GM19238 (cell line): ENCODE data around the gene TMEM229B.

Experiments
- DNase-seq: peaks from one replicate; pipeline ENCODE4 v3.0.0; 2011; ENCODE audit warnings: low spot score; ENCODE audit not compliant: insufficient read length

TMEM229B gene

GRCh38 chr14:67487332-67487731 is 1.2 kb downstream of the TMEM229B start:
- DNase-seq: no peak

DNA sequence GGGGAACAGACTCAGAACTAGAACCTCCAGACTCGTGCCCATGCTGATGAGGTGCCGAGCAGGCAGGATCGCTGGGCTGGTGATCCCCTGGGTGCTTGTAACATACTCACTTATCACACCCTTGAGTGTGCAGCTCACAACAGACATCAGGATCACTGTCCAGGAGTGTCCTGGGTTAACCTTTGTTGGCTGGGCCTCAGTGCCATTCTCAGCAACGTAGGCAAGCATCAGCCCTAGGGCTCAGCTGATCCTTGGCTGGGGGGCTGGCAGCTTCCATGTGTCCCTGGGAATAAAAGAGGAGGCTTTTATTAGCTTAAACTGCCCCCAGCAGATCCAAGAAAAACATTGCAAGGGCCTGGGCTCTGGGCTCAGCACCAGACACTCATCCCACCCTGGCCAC is 1.6 kb downstream of the TMEM229B start:
- no peak for DNase-seq

DNA sequence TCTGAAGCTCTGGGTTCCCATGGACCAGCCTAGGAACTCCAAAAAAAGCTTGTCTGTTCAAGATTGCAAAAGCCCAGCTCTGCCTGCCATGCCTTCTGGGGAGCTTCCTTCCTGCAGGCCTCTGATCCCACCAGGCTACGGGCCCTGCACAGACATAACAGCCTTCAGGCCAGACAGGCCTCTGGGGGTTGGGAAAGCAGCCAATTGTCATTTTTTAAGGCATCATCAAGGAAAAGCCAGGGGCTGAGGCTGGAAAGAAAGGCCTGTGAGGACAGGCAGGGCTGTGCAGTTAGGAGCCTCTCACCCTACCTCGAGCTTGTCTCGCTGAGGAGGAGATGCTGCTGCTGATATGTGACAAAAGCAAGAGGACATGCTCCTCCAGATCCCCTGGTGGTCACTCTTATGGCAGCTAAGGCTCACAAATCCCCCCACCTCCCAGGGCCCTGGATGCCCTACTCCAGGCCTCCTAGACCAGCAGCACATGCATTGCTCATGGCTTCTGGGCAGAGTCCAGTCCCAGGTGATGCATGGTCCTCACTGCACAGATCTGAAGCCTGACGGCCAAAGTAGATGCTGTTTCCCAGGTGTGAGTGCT is 2.9 kb downstream of the TMEM229B start:
- DNase-seq: no peak

- DNase-seq: no peak
These were observed 4.8 kb downstream of the TMEM229B start for GRCh38 chr14:67483579-67484285.

GRCh38 chr14:67482231-67483164 is 6.0 kb downstream of the TMEM229B start:
- no peak for DNase-seq

DNA sequence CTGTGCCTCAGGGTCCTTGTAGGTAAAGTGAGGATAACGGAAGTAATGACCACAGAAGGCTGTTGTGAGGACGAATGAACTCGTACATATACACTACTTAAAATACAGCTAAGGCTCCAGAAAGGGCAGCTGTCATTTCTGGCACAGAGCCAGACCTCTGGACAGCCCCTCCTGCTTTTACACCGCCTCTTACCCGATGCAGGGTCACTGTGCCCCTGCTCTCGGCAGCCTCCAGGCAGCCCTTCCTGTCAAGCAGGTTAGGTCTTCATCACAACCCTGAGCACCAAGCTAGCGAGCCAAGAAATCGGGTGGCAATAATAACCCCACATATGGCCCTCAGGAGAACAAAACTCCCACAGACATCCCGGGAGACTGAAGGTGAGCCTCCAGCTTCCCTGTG is 8.5 kb downstream of the TMEM229B start:
- no peak for DNase-seq

DNA sequence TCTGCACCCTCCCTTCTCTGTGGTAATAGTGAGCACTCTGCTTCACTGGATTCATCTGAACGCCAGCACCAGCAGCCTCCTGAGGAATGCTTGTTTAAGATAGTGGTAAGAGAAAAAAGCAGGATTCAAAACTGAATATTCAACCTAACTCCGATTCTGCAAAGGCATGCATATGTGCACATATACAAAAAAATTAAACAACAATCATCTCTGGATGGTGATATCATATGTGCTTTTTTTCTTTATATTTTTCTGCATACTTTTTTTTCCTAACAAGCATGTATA is 9.8 kb downstream of the TMEM229B start:
- no peak for DNase-seq

DNA sequence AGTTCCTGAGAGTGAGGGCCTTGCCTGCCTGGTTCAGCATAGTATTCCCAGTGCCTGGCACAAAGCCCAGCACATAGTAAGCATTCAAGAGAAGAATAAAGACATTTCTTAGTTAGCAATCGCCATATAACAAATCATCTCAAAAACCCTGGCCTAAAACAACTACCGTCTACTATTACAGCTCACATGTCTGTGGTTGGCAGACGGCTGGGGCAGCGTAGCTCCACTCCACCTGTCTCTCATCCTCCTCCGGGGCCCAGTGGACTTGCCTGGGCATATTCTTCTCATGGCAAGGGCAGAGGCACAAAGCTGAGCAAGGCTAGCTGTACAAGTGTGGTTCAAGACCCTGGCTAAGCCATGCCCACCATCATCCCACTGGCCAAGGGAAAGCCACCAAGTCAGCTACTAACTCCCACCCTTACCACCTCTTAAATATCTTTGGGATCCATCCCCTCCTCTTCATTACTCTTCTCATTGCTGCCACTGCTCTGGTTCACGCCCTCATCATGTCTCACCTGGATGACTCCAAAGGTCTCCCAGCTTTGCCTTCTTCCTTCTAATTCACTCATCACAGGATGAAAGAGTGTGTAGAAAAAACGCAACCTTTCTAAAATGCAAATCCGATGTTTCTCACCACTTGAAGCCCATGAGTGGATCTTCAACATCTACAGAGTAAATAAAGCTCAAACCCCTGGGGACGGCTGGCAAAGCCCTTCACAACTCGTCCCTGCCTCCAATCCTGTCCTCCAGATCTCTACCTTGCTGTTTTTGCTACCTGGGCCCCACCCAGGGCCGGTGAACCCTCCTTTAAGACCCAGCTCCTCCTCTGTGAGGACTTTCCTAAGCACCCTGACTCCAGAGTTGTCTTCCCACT is 10.4 kb downstream of the TMEM229B start:
- no peak for DNase-seq

GRCh38 chr14:67474366-67474765 is 14.2 kb downstream of the TMEM229B start:
- DNase-seq: no peak

- DNase-seq: no peak
These were observed 15.0 kb downstream of the TMEM229B start for GRCh38 chr14:67473290-67474082.

DNA sequence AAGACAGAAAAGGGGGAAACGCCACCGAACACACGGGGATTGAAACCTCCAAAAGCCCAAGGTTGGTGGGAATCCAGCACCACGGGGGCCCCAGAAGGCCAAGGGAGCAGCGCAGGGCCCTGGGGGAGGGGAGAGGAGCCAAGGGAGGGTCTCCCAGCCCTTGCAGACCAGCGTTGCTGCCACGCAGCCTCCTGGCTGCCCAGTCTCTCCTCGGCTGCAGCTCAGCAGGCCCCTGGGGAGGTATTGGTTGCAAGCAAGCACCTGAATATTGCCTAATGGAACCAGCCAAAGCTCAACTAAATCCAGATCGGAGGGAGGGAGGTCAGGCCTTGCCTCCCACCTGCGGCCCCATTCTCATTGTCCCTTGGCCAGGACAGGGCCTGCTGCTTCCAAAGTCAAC is 15.8 kb downstream of the TMEM229B start:
- DNase-seq: no peak

GRCh38 chr14:67469954-67470353 is 18.6 kb downstream of the TMEM229B start:
- DNase-seq: no peak

GRCh38 chr14:67468378-67468730 is 20.2 kb downstream of the TMEM229B start:
- no peak for DNase-seq

DNA sequence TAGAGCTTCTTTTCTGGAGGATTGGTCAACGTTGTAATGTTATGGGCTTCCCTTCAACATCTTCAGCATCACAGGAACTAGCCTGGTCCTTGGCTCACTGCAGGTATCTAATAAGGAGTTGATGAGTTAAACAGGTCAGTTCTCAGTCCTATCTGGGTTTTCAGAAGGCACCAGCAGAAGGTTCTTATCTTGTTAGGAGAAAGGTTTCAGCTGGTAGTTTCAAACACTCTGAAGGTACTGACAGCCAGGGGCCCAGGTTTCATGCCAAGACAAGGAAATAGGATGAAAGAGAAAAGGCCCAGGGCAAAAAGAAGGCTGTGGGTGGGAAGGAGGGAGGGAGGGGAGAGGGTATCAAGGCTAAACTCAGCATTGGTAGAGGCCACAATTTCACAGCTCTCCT is 21.4 kb downstream of the TMEM229B start:
- DNase-seq: no peak

DNA sequence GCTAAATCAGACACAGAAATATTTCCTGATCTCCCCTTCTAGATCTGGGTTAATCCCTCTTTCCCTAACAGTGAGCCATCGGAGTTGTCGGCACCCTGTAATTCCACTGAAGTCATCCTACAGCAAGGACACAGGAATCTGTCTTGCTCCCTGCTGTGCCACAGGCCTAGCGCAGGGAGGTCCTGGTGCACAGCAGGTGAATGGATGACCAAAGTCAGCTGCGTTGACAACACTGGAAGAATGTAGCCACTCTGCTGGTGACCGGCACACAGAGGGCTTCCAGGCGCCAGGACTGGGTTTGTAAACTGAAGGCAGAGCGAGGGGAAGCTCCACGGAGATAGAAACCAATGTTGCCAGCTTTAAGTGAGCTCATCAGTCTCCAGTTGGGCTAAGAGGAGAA is 23.6 kb downstream of the TMEM229B start:
- no peak for DNase-seq

DNA sequence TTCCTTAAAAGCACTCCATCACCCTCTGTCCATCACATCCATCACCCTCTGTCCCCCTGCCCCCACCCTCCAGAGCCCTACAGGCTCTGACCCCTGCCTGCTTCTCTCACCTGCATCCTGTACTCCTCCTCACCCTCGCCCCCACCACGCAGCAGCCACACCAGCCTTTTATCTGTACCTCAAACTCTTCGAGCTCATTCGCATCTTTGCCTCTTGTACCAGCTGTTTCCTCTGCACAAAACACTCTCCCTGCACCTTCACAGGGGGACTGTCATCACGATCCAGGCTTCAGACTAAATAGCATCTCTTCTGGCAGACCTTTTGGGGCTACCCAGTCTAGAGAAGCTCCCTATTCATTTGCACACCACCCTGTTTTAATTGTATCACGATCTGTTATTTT is 24.1 kb downstream of the TMEM229B start:
- DNase-seq: no peak

DNA sequence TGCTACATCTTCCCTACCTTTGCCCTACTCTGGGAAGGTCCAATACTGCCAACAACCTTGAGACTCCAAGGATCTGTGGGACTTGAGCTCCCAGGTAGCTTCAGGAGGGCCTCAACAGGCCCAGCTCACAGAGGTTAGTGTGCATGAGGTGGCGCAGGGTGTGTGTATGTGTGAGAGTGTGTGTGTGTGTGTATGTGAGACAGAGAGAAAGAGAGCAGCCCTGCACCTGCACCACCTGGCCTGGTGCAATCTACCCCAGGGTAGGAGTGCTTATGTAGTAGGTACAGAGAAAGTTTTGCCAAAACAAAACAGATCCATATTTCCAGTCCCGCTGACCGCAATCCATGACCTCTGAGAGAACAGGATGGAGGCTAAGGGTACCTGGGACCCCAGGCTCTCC is 24.6 kb downstream of the TMEM229B start:
- no peak for DNase-seq

DNA sequence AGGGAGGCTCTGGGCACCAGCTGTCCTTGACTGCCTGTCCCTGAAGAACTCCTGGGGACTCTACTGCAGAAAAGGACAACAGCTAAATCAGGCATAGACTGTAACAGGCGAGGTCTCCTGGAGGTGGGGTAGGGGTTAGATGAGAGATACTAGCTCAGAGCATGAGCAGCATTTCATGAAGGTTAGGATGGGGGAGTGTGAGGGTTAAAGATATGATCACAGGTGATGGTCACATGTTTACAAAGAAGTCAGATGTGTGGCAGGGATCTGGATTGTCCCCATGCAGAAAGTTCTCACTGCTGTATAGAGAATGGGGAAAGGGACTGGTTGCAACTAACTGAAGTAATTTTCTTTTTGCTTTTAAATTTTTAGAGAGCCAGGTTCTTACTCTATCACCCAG is 26.5 kb downstream of the TMEM229B start:
- no peak for DNase-seq

GRCh38 chr14:67461341-67461985 is 27.1 kb downstream of the TMEM229B start:
- DNase-seq: no peak

- no peak for DNase-seq
These were observed 29.2 kb downstream of the TMEM229B start for GRCh38 chr14:67459336-67459735.
